K562 (cell line): ENCODE measurements around the gene MINK1. TPM values are rescaled to one million over a fixed set of nuclear protein-coding genes. Genes with fewer than 3 reads are reported as not detected.

Source experiments
- ATAC-seq: fragments of 200-7000 bp; cut with Tn5 transposase; 3 replicates; pipeline ENCODE4 v1.9.1; 2020; ENCODE audit warnings: moderate library complexity
- BruUV-seq: library from RNA; stranded (reverse); fragments of 400-500 nt; replicated peaks from 2 replicates; lab custom pipeline; 2021; lab: Mats Ljungman, UMichigan
- CTCF ChIA-PET: fragments of 300-600 bp; formaldehyde crosslinking; extraction: SDS; loops from one replicate; lab custom pipeline; 2021; ENCODE audit warnings: low intra/inter-chr PET ratio; lab: Yijun Ruan, JAX
- POLR2A ChIA-PET: fragments of 300-600, 350-650 bp; sonication (Branson Sonifier 250); formaldehyde crosslinking; extraction: SDS; loops from one replicate; lab custom pipeline; 2021; ENCODE audit warnings: antibody characterized with exemption, inconsistent platforms; lab: Yijun Ruan, JAX
- DNase-seq, 4 experiments: peaks; one replicate each; pipeline versions ENCODE4 v3.0.0 to v3.0.0-alpha.2; 2011 to 2018; ENCODE audit warnings: low spot score in 3 of 4, mixed read lengths in 3 of 4; ENCODE audit errors: extremely low read depth in 1 of 4
- FAIRE-seq: peaks from 2 replicates; lab custom pipeline; 2011; peaks lifted over from hg19 to GRCh38; lab: Jason Lieb, UNC
- H2AFZ ChIP-seq: 2 replicates; pipeline ENCODE4 v1.6.0; 2011; ENCODE audit warnings: low read depth, low read length, control low read depth, inconsistent platforms
- H3K27ac ChIP-seq: fragments of 200-600 bp; 3 replicates; pipeline ENCODE4 v1.8.0; 2011; ENCODE audit warnings: low read depth, mild to moderate bottlenecking, control low read depth, inconsistent platforms, low read length, moderate library complexity, mixed read lengths; ENCODE audit errors: extremely low read depth
- H3K27me3 ChIP-seq, 2 experiments: fragments of 300-600 bp in 1 of 2; 2 replicates in 1 of 2; 3 replicates in 1 of 2; pipeline versions ENCODE4 v1.6.0 to v1.8.0; 2011; ENCODE audit warnings: inconsistent platforms in 2 of 2, low read length in 2 of 2, mild to moderate bottlenecking in 1 of 2, mixed read lengths in 1 of 2, moderate library complexity in 1 of 2; ENCODE audit not compliant: control insufficient read depth in 2 of 2, insufficient read depth in 2 of 2
- H3K36me3 ChIP-seq: fragments of 300-600 bp; 3 replicates; pipeline ENCODE4 v1.8.0; 2011; ENCODE audit warnings: mild to moderate bottlenecking, low read length, inconsistent platforms; ENCODE audit not compliant: control insufficient read depth, insufficient read depth
- H3K4me1 ChIP-seq, 2 experiments: fragments of 200-600 bp in 1 of 2; replicated peaks in 1 of 2; 2 replicates in 1 of 2; 3 replicates in 1 of 2; pipeline versions ENCODE4 v1.5.1 to v1.8.0; 2011; ENCODE audit warnings: inconsistent platforms in 2 of 2, low read length in 2 of 2, mild to moderate bottlenecking in 1 of 2, mixed read lengths in 1 of 2, moderate library complexity in 1 of 2; ENCODE audit not compliant: control insufficient read depth in 2 of 2, insufficient read depth in 2 of 2
- H3K4me2 ChIP-seq: 2 replicates; pipeline ENCODE4 v1.6.1; 2011; ENCODE audit warnings: low read length, control low read depth, inconsistent platforms, mixed read lengths; ENCODE audit not compliant: insufficient read depth
- H3K4me3 ChIP-seq: fragments of 200-600 bp; sonication (generic), shearing (Covaris generic); 2 replicates; pipeline ENCODE4 v1.5.1; 2016; ENCODE audit warnings: control low read depth, inconsistent platforms
- H3K79me2 ChIP-seq: fragments of 200-600 bp; 3 replicates; pipeline ENCODE4 v1.8.0; 2011; ENCODE audit warnings: low read length, inconsistent platforms; ENCODE audit not compliant: control insufficient read depth, insufficient read depth
- H3K9ac ChIP-seq, 2 experiments: 2 replicates each; pipeline versions ENCODE4 v1.6.0 to v1.6.1; 2011; ENCODE audit warnings: low read depth in 2 of 2, low read length in 2 of 2, control low read depth in 1 of 2, inconsistent platforms in 1 of 2, mild to moderate bottlenecking in 1 of 2, mixed read lengths in 1 of 2; ENCODE audit not compliant: insufficient read depth in 1 of 2
- H3K9me1 ChIP-seq: one replicate; pipeline ENCODE4 v1.6.0; 2011; ENCODE audit warnings: inconsistent platforms, mild to moderate bottlenecking, low read length, moderate library complexity; ENCODE audit not compliant: control insufficient read depth, insufficient read depth
- H3K9me3 ChIP-seq: replicated peaks from 2 replicates; pipeline ENCODE4 v1.5.1; 2011; ENCODE audit warnings: low read depth, low read length, inconsistent platforms; ENCODE audit not compliant: control insufficient read depth, insufficient read depth
- H4K20me1 ChIP-seq: replicated peaks from 2 replicates; pipeline ENCODE4 v1.6.1; 2011; ENCODE audit warnings: low read length, inconsistent platforms, mixed read lengths; ENCODE audit not compliant: control insufficient read depth, insufficient read depth
- CBFA2T3 ChIP-seq: fragments of 450-650 bp; IDR thresholded peaks from 2 replicates; pipeline ENCODE4 v1.6.1; 2017
- CHD1 ChIP-seq: fragments of 200-600 bp; sonication (generic); IDR thresholded peaks from one replicate; pipeline ENCODE4 v1.6.1; 2012; ENCODE audit warnings: mild to moderate bottlenecking, moderate library complexity, low read length, inconsistent platforms
- FOXK2 ChIP-seq, 2 experiments: fragments of 450-650 bp; IDR thresholded peaks in 1 of 2; conservative IDR thresholded peaks in 1 of 2; 2 replicates each; pipeline ENCODE4 v1.6.1; 2016; ENCODE audit warnings: low read depth in 2 of 2, mild to moderate bottlenecking in 1 of 2
- GTF2F1 ChIP-seq: IDR thresholded peaks from 2 replicates; pipeline ENCODE4 v1.6.1; 2011; ENCODE audit warnings: low read depth, low read length, improper control_type of control experiment
- HDAC2 ChIP-seq: fragments of 450-650 bp; IDR thresholded peaks from 2 replicates; pipeline ENCODE4 v1.6.1; 2016; ENCODE audit warnings: mild to moderate bottlenecking
- HNRNPK ChIP-seq: fragments of 200-400 bp; formaldehyde crosslinking; IDR thresholded peaks from one replicate; pipeline ENCODE4 v1.6.1; 2018; ENCODE audit warnings: mild to moderate bottlenecking, low read depth, low read length; ENCODE audit not compliant: poor library complexity, severe bottlenecking
- MAFF ChIP-seq: IDR thresholded peaks from 2 replicates; pipeline ENCODE4 v1.6.1; 2012; ENCODE audit warnings: low read length, improper control_type of control experiment
- NFE2 ChIP-seq: IDR thresholded peaks from 2 replicates; pipeline ENCODE4 v1.6.1; 2014; ENCODE audit warnings: antibody characterized with exemption, low read depth
- PPARD ChIP-seq: fragments of 250-450 bp; sonication (Bioruptor Pico); IDR thresholded peaks from 2 replicates; pipeline ENCODE4 v1.8.0; 2022; ENCODE audit warnings: inconsistent platforms, mild to moderate bottlenecking, moderate library complexity
- PTRF ChIP-seq: fragments of 450-650 bp; IDR thresholded peaks from 2 replicates; pipeline ENCODE4 v1.6.1; 2016; ENCODE audit warnings: mild to moderate bottlenecking, missing genetic modification characterization, missing compliant biosample characterization
- TAF1 ChIP-seq: IDR thresholded peaks from 2 replicates; pipeline ENCODE4 v1.6.1; 2011; ENCODE audit warnings: mild to moderate bottlenecking, low read length, moderate library complexity; ENCODE audit not compliant: insufficient read depth, control insufficient read depth, severe bottlenecking; ENCODE audit errors: extremely low read depth
- ZNF140 ChIP-seq: fragments of 250-450 bp; sonication (Bioruptor Pico); IDR thresholded peaks from 2 replicates; pipeline ENCODE4 v1.8.0; 2021; ENCODE audit warnings: moderate library complexity, mild to moderate bottlenecking, inconsistent platforms
- ZNF354B ChIP-seq: fragments of 250-450 bp; sonication (Bioruptor Pico); IDR thresholded peaks from 2 replicates; pipeline ENCODE4 v1.4.0; 2020
- ZSCAN29 ChIP-seq: fragments of 450-650 bp; IDR thresholded peaks from 2 replicates; pipeline ENCODE4 v1.6.1; 2017
- WGBS: fragments of 100-300 bp; shearing (Covaris generic); methylation state at CpG from one replicate; pipeline ENCODE4 v1.1.6; 2016; ENCODE audit warnings: low coverage, mixed read lengths; ENCODE audit not compliant: insufficient coverage; ENCODE audit errors: missing lambda C conversion rate; 5-methylcytosine and 5-hydroxymethylcytosine counted together
- in situ Hi-C: fragments of 300-500 bp; cut with MboI; formaldehyde crosslinking; loops from 4 replicates; pipeline ENCODE4 v1.15.0; 2018; ENCODE audit warnings: inconsistent platforms, mixed read lengths
- intact Hi-C: fragments of 100-400 bp; cut with micrococcal nuclease; formaldehyde crosslinking; loops from 2 replicates; pipeline ENCODE4 v1.14.2; 2022
- polyA plus RNA-seq, 8 experiments: library from polyadenylated mRNA; depleted of rRNA in 4 of 8; stranded (reverse) in 5 of 8; unstranded in 3 of 8; fragments of >200 nt; fragmentation: Nextera tagmentation in 2 of 8; fragmentation: Illumina TruSeq in 1 of 8; extraction: Ambion mirVana in 2 of 8; extraction: Trizol in 1 of 8; gene quantifications; 2 replicates each; pipeline versions ENCODE4 v1.2.1 to v1.2.3, GENCODE V29; 2011 to 2014; ENCODE audit warnings: inconsistent platforms in 1 of 8, missing spikeins in 1 of 8
- total RNA-seq, 7 experiments: library from RNA; depleted of rRNA in 6 of 7; stranded (reverse); fragments of >200 nt in 6 of 7; fragmentation: Illumina TruSeq in 2 of 7; extraction: Trizol in 2 of 7; gene quantifications; 2 replicates each; pipeline versions ENCODE4 v1.2.1 to v1.2.3, GENCODE V29; 2011 to 2021; ENCODE audit warnings: low replicate concordance in 1 of 7
- TF ChIP-seq, protein P1 (sequence below): IDR thresholded peaks from 2 replicates; pipeline ENCODE4 v1.6.1; 2016; ENCODE audit warnings: missing genetic modification characterization, missing compliant biosample characterization
- TF ChIP-seq, protein P2 (sequence below): fragments of 150-350 bp; conservative IDR thresholded peaks from 2 replicates; pipeline ENCODE4 v1.6.1; 2014; ENCODE audit warnings: low read length

Gene MINK1
- total and polyA plus RNA-seq, 9 of the 15 experiments (the other 6 are each of a cell fraction or from before 2014, with no cell fraction given) = 0.11 to 54.2 (median 14.9) TPM

DNA sequence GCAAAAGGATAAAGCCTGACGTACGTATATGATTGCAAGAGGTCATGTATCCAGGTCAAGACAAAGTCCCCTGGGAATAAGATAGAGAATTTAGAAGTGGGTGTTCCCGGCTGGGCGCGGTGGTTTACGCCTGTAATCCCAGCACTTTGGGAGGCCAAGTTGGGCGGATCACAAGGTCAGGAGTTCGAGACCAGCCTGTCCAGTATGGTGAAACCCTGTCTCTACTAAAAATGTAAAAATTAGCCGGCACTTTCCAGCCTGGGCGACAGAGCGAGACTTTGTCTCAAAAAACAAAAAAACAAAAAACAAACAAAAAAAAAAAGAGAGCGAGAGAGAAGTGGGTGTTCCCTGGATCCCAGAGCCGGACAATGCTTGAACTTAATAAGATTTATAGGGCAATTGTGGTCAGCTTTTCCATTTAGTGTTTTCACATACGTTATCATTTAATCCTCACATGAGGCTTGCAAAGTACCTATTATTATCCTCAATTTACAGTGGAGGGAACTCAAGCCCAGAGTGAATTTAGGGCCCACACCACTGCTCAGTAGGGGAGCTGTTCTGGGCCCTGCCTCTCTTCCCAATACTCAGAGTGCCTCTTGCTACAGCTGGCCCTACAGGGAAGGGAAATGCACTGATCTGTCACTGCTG, 44.9 kb upstream of the MINK1 start:
- no TSS peak for BruUV-seq
- 76% methylated on average over 10 of the region's 14 CpGs for WGBS
- H3K4me1 ChIP-seq = peaks cover 0 to 31% of the 10 kb centered on the region in 2 experiments; a peak in 2 of 5 replicates
- no peaks in the 10 kb centered on the region for H4K20me1 ChIP-seq
- H3K9ac ChIP-seq = peak overlapping the region in 1 of 2 experiments; percentile 93; a peak in 1 of 4 replicates
- no peak overlapping the region for H3K27ac ChIP-seq
- H2AFZ ChIP-seq = no peak overlapping the region
- no peaks in the 10 kb centered on the region for H3K36me3 ChIP-seq
- H3K4me3 ChIP-seq = no peak overlapping the region
- FAIRE-seq = no peak
- no peaks in the 10 kb centered on the region for H3K9me1 ChIP-seq
- H3K9me3 ChIP-seq = no peaks in the 10 kb centered on the region
- CTCF ChIA-PET = interaction anchor here (0.6 to 2.9 kb wide), 2 partner anchors 78 to 377 kb away, joined by 6 to 13 read pairs; partner anchors contain the start of gene ARRB2
- intact Hi-C loops (no loop called here), in situ Hi-C loops (no loop called here)
- no peak for ATAC-seq
- peaks cover 6% of the 10 kb centered on the region; the same call in 2 of the 3 replicates for H3K79me2 ChIP-seq
- peaks cover 3 to 11% of the 10 kb centered on the region in 2 experiments; a peak in 3 of 5 replicates for H3K27me3 ChIP-seq
- no peak overlapping the region; the same call in 1 of the 2 replicates for H3K4me2 ChIP-seq
- POLR2A ChIA-PET = interaction anchor here (0.7 to 1.0 kb wide), 2 partner anchors 10 to 75 kb away, joined by 3 to 4 read pairs; no protein-coding TSS in a partner anchor
- no peak for DNase-seq
- TF ChIP-seq GTF2F1 (no peak), MAFF (no peak), NFE2 (no peak), CHD1 (no peak), ZNF140 (CRISPR knock-in tag) (no peak), TAF1 (no peak), CBFA2T3 (no peak), ZSCAN29 (no peak), PPARD (CRISPR knock-in tag) (no peak), HNRNPK (no peak), PTRF (tag) (no peak), ZNF354B (CRISPR knock-in tag) (no peak), FOXK2 (conservative IDR thresholded peaks at IDR 0.05 in 1 of 2, IDR thresholded peaks at IDR 0.05 in 1 of 2; ENCODE audit: low read depth in 2 of 2) (no peak), HDAC2 (no peak)
- TF ChIP-seq, protein P1, sequence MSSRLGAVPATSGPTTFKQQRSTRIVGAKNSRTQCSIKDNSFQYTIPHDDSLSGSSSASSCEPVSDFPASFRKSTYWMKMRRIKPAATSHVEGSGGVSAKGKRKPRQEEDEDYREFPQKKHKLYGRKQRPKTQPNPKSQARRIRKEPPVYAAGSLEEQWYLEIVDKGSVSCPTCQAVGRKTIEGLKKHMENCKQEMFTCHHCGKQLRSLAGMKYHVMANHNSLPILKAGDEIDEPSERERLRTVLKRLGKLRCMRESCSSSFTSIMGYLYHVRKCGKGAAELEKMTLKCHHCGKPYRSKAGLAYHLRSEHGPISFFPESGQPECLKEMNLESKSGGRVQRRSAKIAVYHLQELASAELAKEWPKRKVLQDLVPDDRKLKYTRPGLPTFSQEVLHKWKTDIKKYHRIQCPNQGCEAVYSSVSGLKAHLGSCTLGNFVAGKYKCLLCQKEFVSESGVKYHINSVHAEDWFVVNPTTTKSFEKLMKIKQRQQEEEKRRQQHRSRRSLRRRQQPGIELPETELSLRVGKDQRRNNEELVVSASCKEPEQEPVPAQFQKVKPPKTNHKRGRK = no peak
- TF ChIP-seq, protein P2, sequence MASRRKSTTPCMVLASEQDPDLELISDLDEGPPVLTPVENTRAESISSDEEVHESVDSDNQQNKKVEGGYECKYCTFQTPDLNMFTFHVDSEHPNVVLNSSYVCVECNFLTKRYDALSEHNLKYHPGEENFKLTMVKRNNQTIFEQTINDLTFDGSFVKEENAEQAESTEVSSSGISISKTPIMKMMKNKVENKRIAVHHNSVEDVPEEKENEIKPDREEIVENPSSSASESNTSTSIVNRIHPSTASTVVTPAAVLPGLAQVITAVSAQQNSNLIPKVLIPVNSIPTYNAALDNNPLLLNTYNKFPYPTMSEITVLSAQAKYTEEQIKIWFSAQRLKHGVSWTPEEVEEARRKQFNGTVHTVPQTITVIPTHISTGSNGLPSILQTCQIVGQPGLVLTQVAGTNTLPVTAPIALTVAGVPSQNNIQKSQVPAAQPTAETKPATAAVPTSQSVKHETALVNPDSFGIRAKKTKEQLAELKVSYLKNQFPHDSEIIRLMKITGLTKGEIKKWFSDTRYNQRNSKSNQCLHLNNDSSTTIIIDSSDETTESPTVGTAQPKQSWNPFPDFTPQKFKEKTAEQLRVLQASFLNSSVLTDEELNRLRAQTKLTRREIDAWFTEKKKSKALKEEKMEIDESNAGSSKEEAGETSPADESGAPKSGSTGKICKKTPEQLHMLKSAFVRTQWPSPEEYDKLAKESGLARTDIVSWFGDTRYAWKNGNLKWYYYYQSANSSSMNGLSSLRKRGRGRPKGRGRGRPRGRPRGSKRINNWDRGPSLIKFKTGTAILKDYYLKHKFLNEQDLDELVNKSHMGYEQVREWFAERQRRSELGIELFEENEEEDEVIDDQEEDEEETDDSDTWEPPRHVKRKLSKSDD = no peak
